T-helper 2 cell treated with Interferon-gamma antibody and Interleukin-4, amounts not matched to agents 5 μg/mL and 100 μg/mL, for 36 hours (primary cell): Measurements from ENCODE around the gene PTPRD.

Source experiments
- DNase-seq: peaks from one replicate; pipeline ENCODE4 v3.0.0; 2021; ENCODE audit warnings: low spot score
- H3K27ac Mint-ChIP-seq: one replicate; pipeline ENCODE4 v1.8.0; 2021; ENCODE audit warnings: mild to moderate bottlenecking, mixed read lengths
- H3K27me3 Mint-ChIP-seq: one replicate; pipeline ENCODE4 v1.8.0; 2021; ENCODE audit warnings: low read depth, mixed read lengths
- H3K36me3 Mint-ChIP-seq: one replicate; pipeline ENCODE4 v1.8.0; 2021; ENCODE audit warnings: low read depth, mixed read lengths
- H3K4me1 Mint-ChIP-seq: one replicate; pipeline ENCODE4 v1.8.0; 2021; ENCODE audit warnings: low read depth, mixed read lengths
- H3K4me3 Mint-ChIP-seq: one replicate; pipeline ENCODE4 v1.8.0; 2022; ENCODE audit warnings: mild to moderate bottlenecking, moderate library complexity, mixed read lengths
- H3K9me3 Mint-ChIP-seq: one replicate; pipeline ENCODE4 v1.8.0; 2021; ENCODE audit warnings: mixed read lengths

Gene PTPRD

GRCh38 chr9:8637626-8638025 is 1975.2 kb downstream of the PTPRD start:
- no peaks in the 10 kb centered on the region for H3K9me3 Mint-ChIP-seq
- DNase-seq = no peak
- no peak overlapping the region for H3K4me3 Mint-ChIP-seq
- no peak overlapping the region for H3K27ac Mint-ChIP-seq
- H3K4me1 Mint-ChIP-seq = no peaks in the 10 kb centered on the region
- no peaks in the 10 kb centered on the region for H3K27me3 Mint-ChIP-seq
- H3K36me3 Mint-ChIP-seq = no peaks in the 10 kb centered on the region

GRCh38 chr9:8633784-8634183 is 1979.0 kb downstream of the PTPRD start:
- H3K4me1 Mint-ChIP-seq = no peaks in the 10 kb centered on the region
- H3K4me3 Mint-ChIP-seq = no peak overlapping the region
- H3K36me3 Mint-ChIP-seq = no peaks in the 10 kb centered on the region
- DNase-seq = no peak
- H3K27me3 Mint-ChIP-seq = no peaks in the 10 kb centered on the region
- no peaks in the 10 kb centered on the region for H3K9me3 Mint-ChIP-seq
- no peak overlapping the region for H3K27ac Mint-ChIP-seq

- Mint-ChIP-seq H3K27me3 (no peaks in the 10 kb centered on the region), H3K4me3 (no peak overlapping the region), H3K4me1 (no peaks in the 10 kb centered on the region), H3K9me3 (no peaks in the 10 kb centered on the region), H3K36me3 (no peaks in the 10 kb centered on the region), H3K27ac (no peak overlapping the region)
- DNase-seq = no peak
Measured at GRCh38 chr9:8632493-8632892, 1980.3 kb downstream of the PTPRD start.

- Mint-ChIP-seq H3K36me3 (no peaks in the 10 kb centered on the region), H3K9me3 (no peaks in the 10 kb centered on the region), H3K27ac (no peak overlapping the region), H3K4me1 (no peaks in the 10 kb centered on the region), H3K27me3 (no peaks in the 10 kb centered on the region), H3K4me3 (no peak overlapping the region)
- no peak for DNase-seq
Measured at GRCh38 chr9:8628791-8629190, 1984.0 kb downstream of the PTPRD start.

- Mint-ChIP-seq H3K27me3 (no peaks in the 10 kb centered on the region), H3K27ac (no peak overlapping the region), H3K9me3 (no peaks in the 10 kb centered on the region), H3K36me3 (no peaks in the 10 kb centered on the region), H3K4me1 (no peaks in the 10 kb centered on the region), H3K4me3 (no peak overlapping the region)
- DNase-seq = no peak
Measured at GRCh38 chr9:8627976-8628679, 1984.7 kb downstream of the PTPRD start.

GRCh38 chr9:8622871-8623270 is 1989.9 kb downstream of the PTPRD start:
- no peak for DNase-seq
- no peaks in the 10 kb centered on the region for H3K27me3 Mint-ChIP-seq
- no peaks in the 10 kb centered on the region for H3K4me1 Mint-ChIP-seq
- H3K36me3 Mint-ChIP-seq = no peaks in the 10 kb centered on the region
- no peak overlapping the region for H3K27ac Mint-ChIP-seq
- no peaks in the 10 kb centered on the region for H3K9me3 Mint-ChIP-seq
- H3K4me3 Mint-ChIP-seq = no peak overlapping the region

- Mint-ChIP-seq H3K27ac (no peak overlapping the region), H3K4me1 (no peaks in the 10 kb centered on the region)
Measured at GRCh38 chr9:8622222-8622802, 1990.5 kb downstream of the PTPRD start.

GRCh38 chr9:8621416-8621815 is 1991.4 kb downstream of the PTPRD start:
- no peaks in the 10 kb centered on the region for H3K27me3 Mint-ChIP-seq
- no peaks in the 10 kb centered on the region for H3K4me1 Mint-ChIP-seq
- H3K4me3 Mint-ChIP-seq = no peak overlapping the region
- H3K9me3 Mint-ChIP-seq = no peaks in the 10 kb centered on the region
- no peaks in the 10 kb centered on the region for H3K36me3 Mint-ChIP-seq
- no peak for DNase-seq
- H3K27ac Mint-ChIP-seq = no peak overlapping the region

More at GRCh38 chr9:8622222-8622802, 1990.5 kb downstream of the PTPRD start:
- Mint-ChIP-seq H3K36me3 (no peaks in the 10 kb centered on the region), H3K9me3 (no peaks in the 10 kb centered on the region), H3K27me3 (no peaks in the 10 kb centered on the region), H3K4me3 (no peak overlapping the region)
- no peak for DNase-seq

GRCh38 chr9:8616414-8616813 is 1996.4 kb downstream of the PTPRD start:
- no peak for DNase-seq
- no peak overlapping the region for H3K27ac Mint-ChIP-seq
- H3K4me3 Mint-ChIP-seq = no peak overlapping the region
- H3K36me3 Mint-ChIP-seq = no peaks in the 10 kb centered on the region
- H3K27me3 Mint-ChIP-seq = no peaks in the 10 kb centered on the region
- no peaks in the 10 kb centered on the region for H3K4me1 Mint-ChIP-seq
- no peaks in the 10 kb centered on the region for H3K9me3 Mint-ChIP-seq

GRCh38 chr9:8614926-8615440 is 1997.8 kb downstream of the PTPRD start:
- Mint-ChIP-seq H3K9me3 (no peaks in the 10 kb centered on the region), H3K36me3 (no peaks in the 10 kb centered on the region), H3K27me3 (no peaks in the 10 kb centered on the region), H3K27ac (no peak overlapping the region), H3K4me3 (no peak overlapping the region), H3K4me1 (no peaks in the 10 kb centered on the region)
- no peak for DNase-seq

- Mint-ChIP-seq H3K4me3 (no peak overlapping the region), H3K4me1 (no peaks in the 10 kb centered on the region), H3K36me3 (no peaks in the 10 kb centered on the region), H3K27me3 (no peaks in the 10 kb centered on the region), H3K9me3 (no peaks in the 10 kb centered on the region), H3K27ac (no peak overlapping the region)
- DNase-seq = no peak
Measured at GRCh38 chr9:8613346-8613825, 1999.4 kb downstream of the PTPRD start.

GRCh38 chr9:8611153-8611552 is 2001.6 kb downstream of the PTPRD start:
- Mint-ChIP-seq H3K4me3 (no peak overlapping the region), H3K4me1 (no peaks in the 10 kb centered on the region), H3K36me3 (no peaks in the 10 kb centered on the region), H3K27ac (no peak overlapping the region), H3K27me3 (no peaks in the 10 kb centered on the region), H3K9me3 (no peaks in the 10 kb centered on the region)
- no peak for DNase-seq

- Mint-ChIP-seq H3K4me1 (no peaks in the 10 kb centered on the region), H3K27me3 (no peaks in the 10 kb centered on the region), H3K27ac (no peak overlapping the region), H3K36me3 (no peaks in the 10 kb centered on the region), H3K9me3 (no peaks in the 10 kb centered on the region), H3K4me3 (no peak overlapping the region)
- DNase-seq = no peak
Measured at GRCh38 chr9:8610256-8610655, 2002.5 kb downstream of the PTPRD start.

GRCh38 chr9:8605096-8605495 is 2007.7 kb downstream of the PTPRD start:
- H3K9me3 Mint-ChIP-seq = no peaks in the 10 kb centered on the region
- H3K4me3 Mint-ChIP-seq = no peak overlapping the region
- no peaks in the 10 kb centered on the region for H3K27me3 Mint-ChIP-seq
- no peaks in the 10 kb centered on the region for H3K36me3 Mint-ChIP-seq
- DNase-seq = no peak
- no peak overlapping the region for H3K27ac Mint-ChIP-seq
- H3K4me1 Mint-ChIP-seq = no peaks in the 10 kb centered on the region
